WTC11 (cell line): ENCODE data around the gene NLGN4X.

Source experiments
- CREM ChIP-seq: sonication (generic); formaldehyde crosslinking; IDR thresholded peaks from 2 replicates; pipeline ENCODE4 v1.8.1; 2022; ENCODE audit warnings: mild to moderate bottlenecking, missing genetic modification reagents, moderate library complexity
- CTCF ChIP-seq: fragments of 200-600 bp; IDR thresholded peaks from 2 replicates; pipeline ENCODE4 v1.8.0; 2022; ENCODE audit warnings: antibody characterized with exemption
- FOXP4 ChIP-seq: sonication (generic); formaldehyde crosslinking; IDR thresholded peaks from 2 replicates; pipeline ENCODE4 v1.8.0; 2022; ENCODE audit warnings: mild to moderate bottlenecking, missing genetic modification reagents
- KAT7 ChIP-seq: sonication (generic); formaldehyde crosslinking; IDR thresholded peaks from 2 replicates; pipeline ENCODE4 v1.8.1; 2023; ENCODE audit warnings: missing genetic modification reagents, mild to moderate bottlenecking, borderline replicate concordance
- MAX ChIP-seq: sonication (generic); formaldehyde crosslinking; IDR thresholded peaks from 2 replicates; pipeline ENCODE4 v1.8.0; 2022; ENCODE audit warnings: mild to moderate bottlenecking, missing genetic modification reagents
- NFE2L1 ChIP-seq: sonication (generic); formaldehyde crosslinking; IDR thresholded peaks from 2 replicates; pipeline ENCODE4 v1.8.1; 2023; ENCODE audit warnings: missing genetic modification reagents
- USF2 ChIP-seq: sonication (generic); formaldehyde crosslinking; IDR thresholded peaks from 2 replicates; pipeline ENCODE4 v1.8.1; 2023; ENCODE audit warnings: mild to moderate bottlenecking, missing genetic modification reagents, moderate library complexity
- ZNF138 ChIP-seq: sonication (generic); formaldehyde crosslinking; conservative IDR thresholded peaks from 2 replicates; pipeline ENCODE4 v1.8.1; 2022; ENCODE audit warnings: mild to moderate bottlenecking, moderate library complexity, missing genetic modification reagents
- TF ChIP-seq, protein P1 (sequence below): sonication (generic); formaldehyde crosslinking; IDR thresholded peaks from 2 replicates; pipeline ENCODE4 v1.8.0; 2022; ENCODE audit warnings: missing genetic modification reagents

DNA sequence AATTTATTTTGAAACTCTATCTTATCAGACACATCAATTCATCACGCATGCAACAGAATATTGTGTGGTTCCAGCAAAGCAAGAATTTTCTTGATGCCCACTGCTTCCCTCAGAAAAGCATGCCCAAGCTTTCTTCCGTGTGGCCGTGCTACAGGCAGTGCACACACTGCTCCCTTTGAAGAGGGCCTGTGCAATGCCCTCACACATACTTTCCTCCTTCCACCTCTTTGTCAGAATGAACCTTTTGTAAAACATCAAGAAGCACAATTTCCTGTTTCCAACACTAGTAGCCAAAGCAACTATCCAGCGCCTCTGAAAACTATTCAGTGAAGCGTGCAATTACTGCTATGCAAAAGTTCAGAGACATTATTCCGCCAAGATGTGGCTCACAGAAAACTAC is 201.7 kb downstream of the NLGN4X start:
- TF ChIP-seq CTCF, result no peak
- TF ChIP-seq MAX (CRISPR knock-in tag), result no peak
- no peak for TF ChIP-seq USF2
- no peak for TF ChIP-seq KAT7 (CRISPR knock-in tag)
- TF ChIP-seq, protein P1, sequence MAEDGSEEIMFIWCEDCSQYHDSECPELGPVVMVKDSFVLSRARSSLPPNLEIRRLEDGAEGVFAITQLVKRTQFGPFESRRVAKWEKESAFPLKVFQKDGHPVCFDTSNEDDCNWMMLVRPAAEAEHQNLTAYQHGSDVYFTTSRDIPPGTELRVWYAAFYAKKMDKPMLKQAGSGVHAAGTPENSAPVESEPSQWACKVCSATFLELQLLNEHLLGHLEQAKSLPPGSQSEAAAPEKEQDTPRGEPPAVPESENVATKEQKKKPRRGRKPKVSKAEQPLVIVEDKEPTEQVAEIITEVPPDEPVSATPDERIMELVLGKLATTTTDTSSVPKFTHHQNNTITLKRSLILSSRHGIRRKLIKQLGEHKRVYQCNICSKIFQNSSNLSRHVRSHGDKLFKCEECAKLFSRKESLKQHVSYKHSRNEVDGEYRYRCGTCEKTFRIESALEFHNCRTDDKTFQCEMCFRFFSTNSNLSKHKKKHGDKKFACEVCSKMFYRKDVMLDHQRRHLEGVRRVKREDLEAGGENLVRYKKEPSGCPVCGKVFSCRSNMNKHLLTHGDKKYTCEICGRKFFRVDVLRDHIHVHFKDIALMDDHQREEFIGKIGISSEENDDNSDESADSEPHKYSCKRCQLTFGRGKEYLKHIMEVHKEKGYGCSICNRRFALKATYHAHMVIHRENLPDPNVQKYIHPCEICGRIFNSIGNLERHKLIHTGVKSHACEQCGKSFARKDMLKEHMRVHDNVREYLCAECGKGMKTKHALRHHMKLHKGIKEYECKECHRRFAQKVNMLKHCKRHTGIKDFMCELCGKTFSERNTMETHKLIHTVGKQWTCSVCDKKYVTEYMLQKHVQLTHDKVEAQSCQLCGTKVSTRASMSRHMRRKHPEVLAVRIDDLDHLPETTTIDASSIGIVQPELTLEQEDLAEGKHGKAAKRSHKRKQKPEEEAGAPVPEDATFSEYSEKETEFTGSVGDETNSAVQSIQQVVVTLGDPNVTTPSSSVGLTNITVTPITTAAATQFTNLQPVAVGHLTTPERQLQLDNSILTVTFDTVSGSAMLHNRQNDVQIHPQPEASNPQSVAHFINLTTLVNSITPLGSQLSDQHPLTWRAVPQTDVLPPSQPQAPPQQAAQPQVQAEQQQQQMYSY (CRISPR knock-in tag), result no peak
- TF ChIP-seq ZNF138 (CRISPR knock-in tag), result no peak
- TF ChIP-seq CREM (CRISPR knock-in tag), result no peak
- no peak for TF ChIP-seq NFE2L1
- no peak for TF ChIP-seq FOXP4 (CRISPR knock-in tag)
